ENCODE results near the gene CDKN2B. TPM values are rescaled to one million over a fixed set of nuclear protein-coding genes. Genes with fewer than 3 reads are reported as not detected.

Gene CDKN2B
- total and polyA plus RNA-seq, 4 donors = 0.32 to 1.3 (median 0.54) TPM

DNA sequence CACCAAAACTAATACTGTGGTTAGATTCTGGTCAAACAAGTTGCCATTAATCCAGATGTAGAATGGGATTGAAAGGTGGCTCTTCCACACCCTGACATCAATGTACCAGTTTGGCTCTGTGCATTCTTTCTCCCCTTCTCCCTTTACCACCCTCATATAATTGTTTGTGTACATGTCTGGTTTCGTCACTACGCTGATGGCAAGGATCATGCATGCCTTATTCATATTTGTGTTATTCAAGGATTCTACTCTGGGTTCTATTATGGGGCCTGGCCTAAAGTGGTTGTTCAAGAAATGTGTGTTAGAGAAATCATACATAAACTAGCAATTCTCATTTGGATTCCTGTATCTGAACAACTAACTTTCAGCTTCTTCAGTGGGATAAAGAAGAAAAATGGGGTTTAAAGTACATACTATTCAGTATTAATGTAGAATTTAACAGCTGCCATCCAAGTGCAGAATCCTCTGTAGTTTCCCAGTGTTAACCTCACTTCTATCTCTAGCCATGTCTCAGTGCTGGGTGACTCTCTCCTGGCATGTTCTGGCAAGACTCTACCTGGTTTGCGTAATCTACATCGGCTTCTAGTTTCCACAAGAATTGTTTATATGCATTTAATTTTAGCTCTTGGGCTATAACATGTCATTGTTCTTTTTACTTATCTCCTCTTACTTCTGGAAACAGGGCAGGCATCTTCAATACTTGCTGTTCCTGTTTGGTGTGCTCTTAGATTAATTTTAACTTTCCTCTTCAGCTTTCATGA, 27.9 kb upstream of the CDKN2B start:
- Histone ChIP-seq H3K27me3 (ENCODE audit: control insufficient read depth in 4 of 4, insufficient read depth in 4 of 4, low read length in 3 of 4) (no peaks in the 10 kb centered on the region), H3K9ac (ENCODE audit: low read depth in 1 of 2, low read length in 2 of 2) (no peak overlapping the region), H3K4me1 (ENCODE audit: control insufficient read depth in 4 of 4, insufficient read depth in 4 of 4, low read length in 3 of 4) (peaks cover 0 to 3% (median 0%) of the 10 kb centered on the region in 4 donors), H3K4me3 (ENCODE audit: low read depth in 1 of 3, low read length in 3 of 3) (no peak overlapping the region), H3K9me3 (ENCODE audit: control insufficient read depth in 4 of 4, low read length in 3 of 4) (no peaks in the 10 kb centered on the region), H3K27ac (ENCODE audit: low read depth in 1 of 2, low read length in 2 of 2) (no peak overlapping the region), H3K36me3 (ENCODE audit: control insufficient read depth in 4 of 4, insufficient read depth in 3 of 4, low read depth in 1 of 4, low read length in 3 of 4) (no peaks in the 10 kb centered on the region)
- WGBS = 74% methylated on average over 4 of the region's 4 CpGs
- no peak for DNase-seq (ENCODE audit: low spot score)
- no peak for TF ChIP-seq JUND (IDR thresholded peaks at IDR 0.05)
- no peak for TF ChIP-seq HNF4G (IDR thresholded peaks at IDR 0.05)
- no peak for TF ChIP-seq GABPA (IDR thresholded peaks at IDR 0.05 in 1 of 2, conservative IDR thresholded peaks at IDR 0.05 in 1 of 2)
- TF ChIP-seq SP1 (IDR thresholded peaks at IDR 0.05) = no peak

DNA sequence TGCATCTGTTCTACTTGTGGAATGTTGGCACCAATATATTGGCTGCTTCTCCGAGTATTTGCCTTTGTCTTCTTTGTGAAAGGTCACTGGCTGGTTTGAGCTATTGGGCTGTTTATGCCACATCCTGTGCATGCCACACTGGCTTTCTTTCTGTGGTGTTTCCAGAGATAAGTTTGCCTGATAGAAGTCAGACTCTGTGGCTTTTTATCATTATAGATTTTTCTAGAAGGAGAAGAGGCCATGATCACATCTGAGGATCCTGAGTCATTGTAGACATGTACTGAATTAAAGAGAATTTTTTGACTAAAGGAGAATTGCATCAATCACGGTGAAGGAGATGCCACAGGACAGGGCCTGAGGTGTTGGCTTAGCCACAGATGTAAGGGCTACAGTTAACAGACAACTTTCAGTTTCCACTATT, 26.5 kb upstream of the CDKN2B start:
- no peaks in the 10 kb centered on the region for H3K36me3 ChIP-seq (ENCODE audit: control insufficient read depth in 4 of 4, insufficient read depth in 3 of 4, low read depth in 1 of 4, low read length in 3 of 4)
- H3K27ac ChIP-seq (ENCODE audit: low read depth in 1 of 2, low read length in 2 of 2) = no peak overlapping the region
- no peak overlapping the region for H3K4me3 ChIP-seq (ENCODE audit: low read depth in 1 of 3, low read length in 3 of 3)
- H3K9me3 ChIP-seq (ENCODE audit: control insufficient read depth in 4 of 4, low read length in 3 of 4) = no peaks in the 10 kb centered on the region
- TF ChIP-seq FOXA2 (IDR thresholded peaks at IDR 0.05) = no peak
- TF ChIP-seq JUND (IDR thresholded peaks at IDR 0.05) = no peak
- no peak for TF ChIP-seq TAF1 (conservative IDR thresholded peaks at IDR 0.05)
- no peak for TF ChIP-seq NR2F2 (IDR thresholded peaks at IDR 0.05)
- TF ChIP-seq MAX (IDR thresholded peaks at IDR 0.05) = no peak
- TF ChIP-seq, protein P1, sequence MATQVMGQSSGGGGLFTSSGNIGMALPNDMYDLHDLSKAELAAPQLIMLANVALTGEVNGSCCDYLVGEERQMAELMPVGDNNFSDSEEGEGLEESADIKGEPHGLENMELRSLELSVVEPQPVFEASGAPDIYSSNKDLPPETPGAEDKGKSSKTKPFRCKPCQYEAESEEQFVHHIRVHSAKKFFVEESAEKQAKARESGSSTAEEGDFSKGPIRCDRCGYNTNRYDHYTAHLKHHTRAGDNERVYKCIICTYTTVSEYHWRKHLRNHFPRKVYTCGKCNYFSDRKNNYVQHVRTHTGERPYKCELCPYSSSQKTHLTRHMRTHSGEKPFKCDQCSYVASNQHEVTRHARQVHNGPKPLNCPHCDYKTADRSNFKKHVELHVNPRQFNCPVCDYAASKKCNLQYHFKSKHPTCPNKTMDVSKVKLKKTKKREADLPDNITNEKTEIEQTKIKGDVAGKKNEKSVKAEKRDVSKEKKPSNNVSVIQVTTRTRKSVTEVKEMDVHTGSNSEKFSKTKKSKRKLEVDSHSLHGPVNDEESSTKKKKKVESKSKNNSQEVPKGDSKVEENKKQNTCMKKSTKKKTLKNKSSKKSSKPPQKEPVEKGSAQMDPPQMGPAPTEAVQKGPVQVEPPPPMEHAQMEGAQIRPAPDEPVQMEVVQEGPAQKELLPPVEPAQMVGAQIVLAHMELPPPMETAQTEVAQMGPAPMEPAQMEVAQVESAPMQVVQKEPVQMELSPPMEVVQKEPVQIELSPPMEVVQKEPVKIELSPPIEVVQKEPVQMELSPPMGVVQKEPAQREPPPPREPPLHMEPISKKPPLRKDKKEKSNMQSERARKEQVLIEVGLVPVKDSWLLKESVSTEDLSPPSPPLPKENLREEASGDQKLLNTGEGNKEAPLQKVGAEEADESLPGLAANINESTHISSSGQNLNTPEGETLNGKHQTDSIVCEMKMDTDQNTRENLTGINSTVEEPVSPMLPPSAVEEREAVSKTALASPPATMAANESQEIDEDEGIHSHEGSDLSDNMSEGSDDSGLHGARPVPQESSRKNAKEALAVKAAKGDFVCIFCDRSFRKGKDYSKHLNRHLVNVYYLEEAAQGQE (IDR thresholded peaks at IDR 0.05) = no peak
- TF ChIP-seq ATF3 (IDR thresholded peaks at IDR 0.05) = no peak
- TF ChIP-seq RXRA (IDR thresholded peaks at IDR 0.05) = no peak
- TF ChIP-seq EGR1 (IDR thresholded peaks at IDR 0.05; ENCODE audit: low read depth in 2 of 2) = no peak
- no peak for TF ChIP-seq HNF4A (conservative IDR thresholded peaks at IDR 0.05)
- no peak for TF ChIP-seq HNF4G (IDR thresholded peaks at IDR 0.05)
- TF ChIP-seq, protein P2, sequence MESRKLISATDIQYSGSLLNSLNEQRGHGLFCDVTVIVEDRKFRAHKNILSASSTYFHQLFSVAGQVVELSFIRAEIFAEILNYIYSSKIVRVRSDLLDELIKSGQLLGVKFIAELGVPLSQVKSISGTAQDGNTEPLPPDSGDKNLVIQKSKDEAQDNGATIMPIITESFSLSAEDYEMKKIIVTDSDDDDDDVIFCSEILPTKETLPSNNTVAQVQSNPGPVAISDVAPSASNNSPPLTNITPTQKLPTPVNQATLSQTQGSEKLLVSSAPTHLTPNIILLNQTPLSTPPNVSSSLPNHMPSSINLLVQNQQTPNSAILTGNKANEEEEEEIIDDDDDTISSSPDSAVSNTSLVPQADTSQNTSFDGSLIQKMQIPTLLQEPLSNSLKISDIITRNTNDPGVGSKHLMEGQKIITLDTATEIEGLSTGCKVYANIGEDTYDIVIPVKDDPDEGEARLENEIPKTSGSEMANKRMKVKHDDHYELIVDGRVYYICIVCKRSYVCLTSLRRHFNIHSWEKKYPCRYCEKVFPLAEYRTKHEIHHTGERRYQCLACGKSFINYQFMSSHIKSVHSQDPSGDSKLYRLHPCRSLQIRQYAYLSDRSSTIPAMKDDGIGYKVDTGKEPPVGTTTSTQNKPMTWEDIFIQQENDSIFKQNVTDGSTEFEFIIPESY (IDR thresholded peaks at IDR 0.05) = no peak
- TF ChIP-seq YY1 (IDR thresholded peaks at IDR 0.05) = no peak
- TF ChIP-seq SP1 (IDR thresholded peaks at IDR 0.05) = no peak
- no peak for TF ChIP-seq RAD21 (IDR thresholded peaks at IDR 0.05)
- no peak for TF ChIP-seq CTCF (IDR thresholded peaks at IDR 0.05; ENCODE audit: low read depth, low read length, missing input control)
- no peak for TF ChIP-seq GABPA (IDR thresholded peaks at IDR 0.05 in 1 of 2, conservative IDR thresholded peaks at IDR 0.05 in 1 of 2)
- peaks cover 0 to 3% (median 0%) of the 10 kb centered on the region in 4 donors for H3K4me1 ChIP-seq (ENCODE audit: control insufficient read depth in 4 of 4, insufficient read depth in 4 of 4, low read length in 3 of 4)
- no peak overlapping the region for H3K9ac ChIP-seq (ENCODE audit: low read depth in 1 of 2, low read length in 2 of 2)
- 70% methylated on average over 2 of the region's 2 CpGs for WGBS
- H3K27me3 ChIP-seq (ENCODE audit: control insufficient read depth in 4 of 4, insufficient read depth in 4 of 4, low read length in 3 of 4) = no peaks in the 10 kb centered on the region
- no peak for DNase-seq (ENCODE audit: low spot score)

All from liver (tissue), 9 donors.